ENCODE measurements around the gene GAS2.
A peak's percentile ranks its signal among the peaks of the same experiment; 100 is the strongest.

Gene GAS2

DNA sequence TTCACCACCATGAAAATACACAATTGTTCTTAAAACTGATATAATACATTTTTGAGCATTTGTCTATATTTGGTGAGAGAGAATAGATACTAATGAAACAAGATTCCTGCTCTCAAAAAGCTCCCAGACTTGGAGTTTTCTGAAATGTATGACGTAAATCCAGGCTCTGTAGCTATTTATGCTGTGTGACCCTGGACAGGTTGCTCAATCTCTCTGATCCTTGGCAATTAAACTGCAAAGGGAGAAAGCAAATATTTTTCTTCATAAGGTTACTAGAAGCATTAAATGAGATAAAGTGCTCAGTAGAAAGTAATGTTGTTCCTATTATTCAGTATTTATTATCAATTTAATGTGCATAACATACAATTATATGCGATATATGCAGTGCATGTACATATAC lies 120.6 kb downstream of the GAS2 start:
- no peak for DNase-seq (ENCODE audit: low read depth in 2 of 2, low spot score in 1 of 2)

DNA sequence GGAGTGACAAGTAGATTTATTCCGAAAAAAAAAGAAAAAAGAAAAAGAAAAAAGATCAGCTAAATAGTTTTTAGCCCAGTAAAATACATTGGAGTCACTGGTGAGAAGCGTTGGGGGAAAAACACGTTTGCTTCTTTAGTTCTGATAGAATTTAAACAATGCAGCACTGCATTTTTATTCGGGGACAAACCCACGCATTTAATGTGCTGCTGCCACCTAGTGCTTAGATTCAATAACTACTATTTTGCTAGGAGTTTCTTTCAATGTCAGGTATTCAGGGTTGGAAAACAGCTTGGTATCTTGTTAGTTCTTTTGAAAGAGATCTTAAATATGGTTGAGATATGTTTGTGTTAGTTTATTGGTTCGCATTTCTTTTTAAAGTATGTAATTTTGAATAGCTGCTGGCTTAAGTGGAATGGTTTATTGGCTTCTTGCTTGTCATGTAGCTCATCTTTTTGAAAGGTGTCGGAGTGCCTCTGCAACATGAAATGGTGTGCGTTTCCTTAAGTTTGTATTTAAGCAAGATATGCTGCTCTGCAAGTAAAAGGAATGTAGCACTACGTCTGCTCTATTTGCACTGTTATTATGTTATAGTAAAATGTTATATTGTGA lies 121.2 kb downstream of the GAS2 start:
- DNase-seq (ENCODE audit: low read depth in 2 of 2, low spot score in 1 of 2), result no peak

DNA sequence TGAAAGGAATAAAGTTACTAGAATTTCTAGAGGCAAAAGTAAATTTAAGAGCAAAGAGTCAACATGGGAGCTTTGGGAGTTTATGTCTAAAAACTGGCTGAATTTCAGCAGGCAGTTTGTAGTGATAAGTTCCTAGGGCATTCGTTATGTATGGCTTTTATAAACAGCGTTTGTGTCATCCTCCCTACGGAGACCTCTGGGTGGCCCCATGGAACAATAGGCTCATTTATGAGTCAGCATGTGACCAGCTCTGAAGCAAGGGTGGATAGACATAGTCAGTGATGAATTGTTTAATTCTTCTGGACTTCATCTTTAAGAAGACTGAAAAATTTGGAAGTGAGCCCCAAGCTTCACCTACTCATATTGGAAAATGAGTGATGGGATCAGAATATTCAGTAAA lies 126.1 kb downstream of the GAS2 start:
- no peak for DNase-seq (ENCODE audit: low read depth in 2 of 2, low spot score in 1 of 2)

DNA sequence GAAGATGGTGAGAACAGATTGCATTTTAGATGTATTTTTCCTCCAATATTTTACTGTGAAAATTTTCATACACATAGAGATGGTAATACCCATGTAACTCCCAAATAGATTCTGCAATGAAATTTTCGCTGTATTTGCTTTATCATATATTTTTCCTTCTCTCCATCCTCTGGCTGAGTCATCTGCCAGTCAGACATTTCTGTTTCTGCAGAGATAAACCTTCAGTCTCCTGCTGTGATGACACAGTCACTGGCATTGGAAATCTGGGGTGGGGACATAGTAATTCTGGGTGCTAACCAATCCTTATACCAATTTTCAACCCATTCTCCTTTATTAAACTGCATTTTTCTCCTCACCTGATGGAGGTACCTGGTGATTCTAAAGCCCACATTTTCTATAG lies 129.5 kb downstream of the GAS2 start:
- DNase-seq (ENCODE audit: low read depth in 2 of 2, low spot score in 1 of 2), result no peak

DNA sequence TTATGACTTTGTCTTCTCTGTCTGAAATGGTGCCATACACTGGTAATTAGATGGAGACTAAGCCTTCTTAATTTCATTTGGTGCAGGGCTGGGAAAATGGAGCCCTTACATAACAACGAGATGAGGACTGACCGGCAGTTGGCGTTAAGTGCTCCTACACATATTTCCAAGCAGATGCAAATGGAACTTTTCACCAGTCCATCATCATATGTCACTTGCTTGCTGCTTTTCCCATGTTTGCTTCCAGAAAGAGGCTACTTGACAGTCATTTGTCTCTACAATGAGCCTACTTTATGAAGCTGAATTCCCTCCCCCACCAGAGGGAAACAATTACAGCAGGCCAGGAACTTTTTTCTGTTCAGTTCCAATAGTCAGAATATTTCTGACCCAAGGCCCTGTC lies 130.6 kb downstream of the GAS2 start:
- DNase-seq (ENCODE audit: low read depth in 2 of 2, low spot score in 1 of 2), result no peak

DNA sequence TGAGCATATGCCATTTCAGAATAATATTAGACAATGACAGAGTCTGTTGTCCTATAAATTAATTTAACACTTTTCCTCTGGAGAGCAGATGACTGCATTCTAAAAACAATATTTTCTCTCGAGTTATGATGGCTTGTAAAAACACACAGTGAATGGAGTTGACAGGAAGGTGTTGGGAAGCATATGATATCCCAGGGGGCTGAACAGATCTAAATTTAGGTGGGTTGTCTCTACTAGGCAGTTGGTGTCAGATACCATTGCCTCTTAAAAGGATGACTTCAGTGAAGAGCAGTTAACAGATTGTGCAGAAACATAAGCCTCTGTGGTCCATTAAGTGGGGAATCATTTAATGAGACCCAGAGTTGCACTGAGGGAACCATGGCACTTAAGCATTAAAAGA lies 132.5 kb downstream of the GAS2 start:
- DNase-seq (ENCODE audit: low read depth in 2 of 2, low spot score in 1 of 2), result no peak

DNA sequence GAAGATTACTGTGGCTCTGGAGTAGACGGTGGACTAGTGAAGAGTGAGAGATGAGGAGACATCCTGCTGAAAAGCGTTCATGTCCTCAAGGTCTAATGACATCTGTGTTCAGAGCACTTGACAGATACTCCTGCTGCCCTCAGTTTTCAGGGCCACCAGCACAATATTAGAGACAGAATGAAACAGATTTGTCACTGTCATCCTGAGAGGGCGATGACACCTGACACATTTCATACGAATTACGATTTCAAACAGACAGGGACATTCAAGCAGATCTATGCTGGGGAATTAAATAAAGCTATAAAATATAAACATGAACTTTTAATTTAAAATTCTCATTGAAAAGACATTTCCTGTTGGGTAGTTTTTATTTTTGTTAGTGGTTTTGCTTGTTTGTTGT lies 134.1 kb downstream of the GAS2 start:
- DNase-seq (ENCODE audit: low read depth in 2 of 2, low spot score in 1 of 2), result no peak

DNA sequence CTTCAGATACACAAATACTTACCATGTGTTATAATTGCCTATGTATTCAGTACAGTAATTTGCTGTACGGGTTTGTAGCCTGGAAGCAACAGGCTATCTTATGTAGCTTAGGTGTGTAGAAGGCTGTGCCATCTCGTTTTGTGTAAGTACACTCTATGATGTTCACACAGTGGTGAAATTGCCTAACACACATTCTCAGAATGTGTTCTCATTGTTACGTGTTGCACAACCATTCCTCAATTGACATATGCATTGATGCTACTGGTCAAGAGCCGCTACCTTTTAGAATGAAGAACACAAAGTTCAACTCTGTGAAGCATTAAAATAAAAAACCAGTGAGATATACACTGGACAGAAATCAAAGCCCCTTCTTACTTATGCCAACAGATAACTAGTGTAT lies 136.4 kb downstream of the GAS2 start:
- DNase-seq (ENCODE audit: low read depth in 2 of 2, low spot score in 1 of 2), result no peak

DNA sequence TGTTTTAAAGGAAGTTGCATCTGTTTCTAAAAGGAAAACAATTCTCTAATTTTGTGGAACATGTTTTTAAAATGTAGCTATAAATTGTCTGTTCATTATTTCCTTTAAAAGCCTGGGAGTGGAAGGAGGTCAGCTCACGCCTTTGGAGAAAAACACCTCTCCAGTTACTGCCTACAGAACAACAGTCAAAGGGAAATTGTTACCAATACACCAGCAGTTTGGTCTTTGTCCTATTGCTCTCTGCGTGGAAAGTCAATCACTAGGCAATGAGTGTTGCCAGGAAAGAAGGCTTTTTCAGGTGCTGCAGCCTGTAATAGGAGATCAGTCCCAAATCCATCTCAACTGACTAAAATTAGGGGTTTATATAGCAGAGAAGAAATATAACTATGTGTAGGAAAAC lies 141.0 kb downstream of the GAS2 start:
- no peak for DNase-seq (ENCODE audit: low read depth in 2 of 2, low spot score in 1 of 2)

DNA sequence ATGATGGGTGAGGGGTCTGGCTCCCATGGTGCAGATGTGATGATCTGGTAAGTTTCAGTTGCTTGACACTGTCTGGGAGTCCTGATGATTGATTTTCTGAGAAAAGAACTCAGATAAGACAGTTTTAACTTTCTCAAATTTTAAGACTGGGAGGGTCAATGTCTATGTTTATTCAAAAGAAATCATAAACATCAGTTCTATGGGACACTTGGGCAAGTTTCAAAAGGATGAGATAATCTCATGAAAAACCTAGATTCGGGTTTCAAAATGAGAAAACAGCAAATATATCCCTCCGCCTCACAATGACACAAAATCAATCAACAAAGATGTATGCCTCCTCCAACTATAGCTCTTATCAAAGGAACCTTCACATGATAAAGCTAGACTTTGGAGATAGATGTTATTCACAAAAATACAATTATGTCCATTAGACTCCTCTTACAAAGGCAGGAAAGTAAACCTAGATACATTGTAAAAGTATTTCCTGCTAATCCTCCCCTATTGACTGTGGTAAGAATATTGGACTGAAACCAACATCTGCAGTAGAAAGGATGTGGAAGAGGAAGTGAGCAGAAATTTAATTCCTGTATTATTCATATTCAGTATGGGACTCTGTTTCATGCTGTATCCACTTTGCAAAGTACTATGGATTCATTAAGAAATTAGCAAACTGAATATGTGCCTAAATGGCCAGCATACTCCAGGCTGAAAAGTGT lies 141.6 kb downstream of the GAS2 start:
- no peak for DNase-seq (ENCODE audit: low read depth in 2 of 2, low spot score in 1 of 2)

DNA sequence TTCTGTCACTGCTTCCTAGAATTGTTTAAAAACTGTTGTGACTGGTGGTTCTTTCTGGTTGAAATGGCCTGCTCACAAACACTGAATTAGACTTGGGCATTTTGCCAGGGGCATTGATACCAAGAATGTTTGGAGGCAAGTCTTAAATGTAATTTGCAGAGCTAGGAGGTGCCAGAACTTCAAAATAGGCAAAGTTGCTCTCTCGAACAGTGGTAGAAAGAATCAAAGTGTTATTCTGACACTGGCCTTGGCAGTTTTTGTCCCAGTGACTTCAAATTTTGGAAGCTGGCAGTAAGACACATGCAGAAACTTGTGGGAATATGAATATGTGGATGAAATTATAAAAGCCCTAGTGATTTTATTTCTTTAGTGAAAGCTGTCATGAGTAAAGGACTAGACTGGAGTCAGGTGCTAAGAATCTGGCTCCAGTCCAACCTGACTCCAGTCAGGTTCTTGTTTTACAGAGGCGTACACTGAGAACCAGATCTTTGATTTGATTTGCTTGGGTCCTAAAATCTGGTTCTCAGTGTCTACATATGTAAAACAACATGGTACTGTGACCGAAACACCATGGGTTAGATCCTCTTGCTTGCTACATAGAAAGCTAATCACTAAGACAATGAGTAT lies 142.3 kb downstream of the GAS2 start:
- DNase-seq (ENCODE audit: low read depth in 2 of 2, low spot score in 1 of 2), result no peak

DNA sequence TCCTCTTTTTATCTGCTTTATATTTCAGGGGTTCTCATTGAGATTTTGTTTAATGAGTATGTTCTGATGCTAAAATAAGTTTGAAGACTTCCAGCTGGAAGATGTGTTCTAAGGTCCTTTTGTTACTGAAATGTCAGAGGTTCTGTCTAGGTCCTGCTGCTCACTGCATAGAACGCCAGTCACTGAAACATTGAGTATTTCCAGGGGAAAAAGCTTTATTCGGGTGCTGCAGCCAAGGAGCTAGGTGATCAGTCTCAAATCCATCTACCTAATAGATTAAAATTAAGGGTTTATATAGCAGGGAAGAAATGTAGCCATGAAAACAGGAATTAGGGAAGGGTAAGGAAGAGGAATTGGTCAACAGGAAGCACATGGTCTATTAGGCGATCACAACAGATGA lies 143.5 kb downstream of the GAS2 start:
- DNase-seq (ENCODE audit: low read depth in 2 of 2, low spot score in 1 of 2), result no peak

DNA sequence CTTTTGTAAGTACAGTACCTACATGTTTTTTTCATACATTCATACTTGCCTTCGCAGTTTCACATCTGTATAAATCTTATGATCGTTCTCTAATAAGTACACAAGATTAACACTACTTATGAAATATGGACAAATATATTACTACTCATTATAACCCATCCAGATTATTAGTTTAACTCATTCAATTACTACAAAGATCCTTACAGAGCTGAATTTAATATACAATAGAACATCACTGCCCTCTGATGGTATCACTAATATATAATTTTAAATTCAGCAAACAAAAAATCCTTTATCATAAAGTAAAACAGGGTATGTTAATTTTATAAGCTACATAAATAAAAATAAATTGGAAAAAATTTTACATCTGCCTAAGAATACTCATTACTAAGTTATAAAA lies 155.8 kb downstream of the GAS2 start:
- no peak for DNase-seq (ENCODE audit: low read depth in 2 of 2, low spot score in 1 of 2)

DNA sequence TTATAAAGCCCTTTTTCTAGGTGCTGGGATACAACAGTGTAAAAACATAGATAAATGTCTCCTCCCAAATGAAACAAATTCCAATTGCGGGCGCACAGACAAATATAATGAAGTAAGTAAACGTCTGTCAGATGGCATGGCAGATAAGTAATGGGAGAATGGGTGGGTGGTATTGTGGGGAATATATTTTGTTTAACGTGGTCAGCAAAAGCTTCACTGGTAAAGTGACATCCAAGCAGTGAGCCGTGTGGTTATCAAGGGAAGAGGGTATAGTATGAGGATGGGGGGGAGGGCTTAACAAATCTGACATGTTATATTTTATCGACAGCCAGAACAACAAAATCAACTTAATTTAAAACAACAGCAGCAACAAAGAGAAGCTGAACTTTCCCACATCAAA lies 162.0 kb downstream of the GAS2 start:
- DNase-seq (ENCODE audit: low read depth in 2 of 2, low spot score in 1 of 2), result no peak

DNA sequence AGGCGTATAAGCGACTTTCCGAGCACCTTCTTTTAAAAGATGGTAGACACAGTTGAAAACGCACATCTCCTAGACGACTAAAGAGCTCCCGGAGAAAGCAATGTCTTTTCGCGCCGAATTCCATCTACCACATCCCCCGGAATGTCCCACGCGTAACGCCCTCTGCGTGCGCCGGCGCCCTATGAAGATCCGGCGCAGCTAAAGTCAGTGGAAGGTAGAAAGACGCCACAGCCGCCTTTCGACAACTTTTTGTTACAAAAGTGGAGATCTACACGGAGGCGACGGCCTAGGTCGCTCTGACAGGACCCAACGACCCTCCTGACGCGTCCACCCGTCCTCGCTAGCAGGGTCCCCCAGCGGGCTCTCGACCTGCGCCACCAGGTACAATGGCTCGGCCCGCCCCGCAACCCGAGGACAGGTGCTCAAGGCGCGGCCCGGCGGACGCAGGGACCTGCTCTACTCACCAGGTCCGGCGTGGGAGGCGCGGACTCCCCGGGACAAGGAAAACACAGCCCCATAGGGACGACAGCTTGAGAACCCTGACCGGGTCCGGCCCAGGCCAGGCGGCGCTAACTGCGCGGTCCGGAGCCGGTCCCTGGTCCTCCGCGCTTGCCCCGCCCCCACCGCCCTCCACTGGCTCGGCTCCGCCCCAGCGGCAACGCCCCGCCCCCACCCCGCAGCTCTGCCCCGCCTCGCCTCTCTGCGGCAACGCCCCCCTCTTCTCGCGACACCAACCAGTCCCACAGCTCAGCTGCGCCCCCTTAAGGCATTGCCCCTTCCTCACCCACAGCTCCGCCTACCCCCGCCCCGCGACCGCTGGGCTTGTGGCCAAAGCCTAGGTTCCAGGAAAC lies 163.0 kb downstream of the GAS2 start, which contains the start of gene SVIP:
SVIP (minus strand) TSS at position 571 of the 851 bp plus-strand sequence; CDS start at position 518, 53 bp downstream.
- DNase-seq (ENCODE audit: low read depth in 2 of 2, low spot score in 1 of 2), result peak; percentile 80 to 81

DNA sequence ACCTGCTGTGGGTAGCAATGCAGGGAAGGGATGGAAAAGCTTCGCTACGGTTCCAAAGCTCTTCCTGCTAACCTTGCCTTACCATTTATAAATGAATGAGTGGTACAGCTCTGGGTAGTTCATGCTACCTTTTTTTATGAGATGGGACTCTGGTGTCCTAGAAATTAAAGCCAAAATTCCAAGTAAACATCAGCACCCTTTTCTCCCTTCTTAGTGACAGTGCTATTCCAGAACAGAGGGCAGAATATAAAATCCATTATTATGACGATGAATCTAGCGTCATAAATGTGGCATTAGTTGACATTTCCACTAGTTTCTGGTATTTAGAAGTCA lies 163.6 kb downstream of the GAS2 start:
- no peak for DNase-seq (ENCODE audit: low read depth in 2 of 2, low spot score in 1 of 2)

DNA sequence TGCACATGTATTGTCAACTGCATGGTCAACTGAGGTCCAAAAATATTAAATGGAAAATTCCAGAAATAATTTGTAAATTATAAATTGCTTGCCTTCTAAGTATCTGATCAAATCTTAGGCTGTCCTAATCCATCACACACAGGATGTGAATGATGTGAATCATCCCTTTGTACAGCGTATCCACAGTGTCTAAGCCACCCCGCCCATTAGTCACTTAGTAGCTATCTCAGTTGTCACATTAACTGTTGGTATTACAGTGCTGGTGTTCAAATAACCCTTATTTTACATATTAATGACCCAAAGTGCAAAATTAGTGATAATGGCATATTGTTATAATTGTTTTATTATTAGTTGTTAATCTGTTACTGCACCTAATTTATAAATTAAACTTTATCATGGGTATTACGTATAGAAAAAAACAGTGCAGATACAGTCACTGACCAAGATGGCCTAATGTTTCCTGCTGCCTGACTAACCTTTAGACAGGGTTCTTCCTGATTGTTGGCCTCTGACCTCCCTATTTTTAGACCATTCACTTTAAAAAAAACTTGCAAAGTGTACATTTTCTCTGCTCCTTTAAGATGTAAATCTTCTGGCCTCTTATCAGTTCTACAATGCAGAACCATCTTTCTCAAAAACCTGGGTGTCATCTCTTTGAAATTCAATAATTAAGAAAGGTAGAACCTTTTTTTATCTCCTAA lies 166.1 kb downstream of the GAS2 start:
- DNase-seq (ENCODE audit: low read depth in 2 of 2, low spot score in 1 of 2), result no peak

DNA sequence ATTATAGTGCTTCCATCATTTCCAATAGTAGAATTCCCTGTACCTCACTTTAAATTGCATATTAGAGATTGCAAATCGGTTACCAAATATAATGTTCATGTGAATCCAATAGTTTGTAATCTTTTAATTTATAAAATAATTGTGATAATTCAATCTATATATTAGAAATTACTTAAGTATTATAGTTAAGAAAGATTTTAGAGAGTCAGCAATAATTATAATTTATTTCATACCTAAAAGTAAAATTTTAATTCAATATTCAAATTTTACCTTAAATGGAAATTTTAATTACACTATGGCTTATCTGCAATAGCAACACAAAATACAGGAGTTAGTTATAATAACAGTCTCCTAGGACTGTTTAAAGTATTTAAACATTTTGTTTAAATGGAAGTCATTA lies 180.3 kb downstream of the GAS2 start:
- no peak for DNase-seq (ENCODE audit: low read depth in 2 of 2, low spot score in 1 of 2)

DNA sequence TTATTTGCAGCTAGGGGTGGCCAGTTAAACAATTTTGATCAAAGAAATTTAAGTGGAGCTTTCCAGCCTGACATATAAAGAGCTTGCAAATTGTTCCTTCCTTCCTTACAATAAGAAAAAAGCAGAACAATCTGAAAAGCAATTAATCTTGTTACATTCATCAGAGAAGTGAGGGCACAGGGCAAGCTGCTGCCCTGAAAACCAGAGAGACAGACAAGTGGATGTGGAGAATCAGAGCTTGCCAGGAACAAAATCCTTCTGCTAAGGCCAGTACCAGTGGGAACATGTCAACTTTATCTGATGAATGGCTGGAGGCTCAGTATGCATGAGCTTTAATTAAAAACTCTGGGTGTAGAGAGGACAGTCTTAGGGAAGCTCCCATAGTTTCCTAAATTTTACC lies 185.1 kb downstream of the GAS2 start:
- DNase-seq (ENCODE audit: low read depth in 2 of 2, low spot score in 1 of 2), result no peak

DNA sequence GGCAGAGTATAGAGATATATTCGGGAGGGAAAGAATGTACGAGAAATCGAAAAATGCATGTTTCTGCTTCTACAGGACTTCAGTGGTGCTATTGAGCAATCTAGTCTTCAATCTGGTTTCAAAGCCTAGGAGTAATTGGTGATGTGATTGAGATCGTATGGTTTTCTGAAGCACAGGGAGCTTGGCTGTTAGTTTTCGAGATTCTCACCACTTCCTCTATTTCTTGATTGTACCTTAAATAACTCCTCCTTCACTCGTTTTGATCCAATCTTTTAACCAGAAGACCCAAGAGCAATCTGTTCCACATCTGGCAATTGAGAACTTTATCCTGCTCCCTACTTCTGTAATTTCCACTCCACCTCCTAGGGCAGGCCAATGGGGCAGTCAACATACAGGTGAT lies 193.3 kb downstream of the GAS2 start:
- no peak for DNase-seq (ENCODE audit: low read depth in 2 of 2, low spot score in 1 of 2)

DNA sequence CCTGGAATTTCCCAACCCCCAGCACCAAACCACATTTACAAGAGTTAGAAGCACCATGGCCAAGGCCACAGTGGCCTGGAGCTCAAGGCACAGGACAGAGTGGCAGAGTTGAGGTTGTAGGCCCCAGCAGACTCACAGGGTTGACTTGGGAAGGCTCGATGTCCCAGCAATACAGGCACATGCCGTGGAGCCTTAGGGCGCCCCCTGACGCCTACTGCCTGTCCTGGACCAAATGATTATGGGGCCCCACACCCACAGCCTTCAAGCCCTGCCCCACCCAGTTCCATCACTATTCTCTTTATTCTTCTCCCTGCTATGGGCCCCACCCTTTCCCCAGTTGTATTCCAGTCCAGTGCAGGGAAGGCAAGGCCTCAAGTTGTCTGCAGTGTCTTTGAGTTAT lies 193.8 kb downstream of the GAS2 start, which contains the start of gene CCDC179:
CCDC179 (minus strand) TSS at position 234 of the 400 bp plus-strand sequence; CDS start at position 181, 53 bp downstream.
- no peak for DNase-seq (ENCODE audit: low read depth in 2 of 2, low spot score in 1 of 2)

Data from stimulated activated CD8-positive, alpha-beta memory T cell treated with anti-CD3 and anti-CD28 coated beads, Interleukin-4, amount 100 ng/mL, for 4 hours (primary cell).